Limb (tissue), 2 donors: ENCODE data around the gene POLL.
"Not testable (repeated sequence)": the region's sequence is repeated elsewhere in the genome, so short reads cannot be mapped to it uniquely, and the experiment has no call there.

Experiments used
- DNase-seq, 2 donors: peaks; one replicate each; pipeline ENCODE4 v3.0.0-alpha.2; 2016; ENCODE audit errors: extremely low spot score in 2 of 2

POLL gene

GRCh38 chr10:101611096-101611905 lies 23.2 kb upstream of the POLL start:
- DNase-seq = no peak

- no peak for DNase-seq
Observed at GRCh38 chr10:101609481-101609880, 21.4 kb upstream of the POLL start.

- no peak for DNase-seq
Observed at GRCh38 chr10:101607124-101607523, 19.1 kb upstream of the POLL start.

- DNase-seq = peak; percentile 49 to 84
Observed at GRCh38 chr10:101602761-101603398, 14.8 kb upstream of the POLL start.

- no peak for DNase-seq
Observed at GRCh38 chr10:101601541-101601940, 13.5 kb upstream of the POLL start.

GRCh38 chr10:101597091-101597900 lies 9.2 kb upstream of the POLL start:
- DNase-seq = no peak

GRCh38 chr10:101595591-101596433 lies 7.8 kb upstream of the POLL start:
- DNase-seq = no peak

GRCh38 chr10:101593331-101593730 lies 5.3 kb upstream of the POLL start:
- not testable (repeated sequence) for DNase-seq

GRCh38 chr10:101588879-101589278 lies 822 bp upstream of the POLL start:
- no peak for DNase-seq

- DNase-seq = no peak
Observed at GRCh38 chr10:101585841-101586240, 2.2 kb downstream of the POLL start.

- DNase-seq = no peak
Observed at GRCh38 chr10:101580486-101581399, 7.3 kb downstream of the POLL start.

GRCh38 chr10:101579516-101579870 lies 8.6 kb downstream of the POLL start:
- DNase-seq = no peak

GRCh38 chr10:101578803-101579515 lies 9.1 kb downstream of the POLL start:
- DNase-seq = no peak

- DNase-seq = no peak
Observed at GRCh38 chr10:101578192-101578591, 9.9 kb downstream of the POLL start.

GRCh38 chr10:101577121-101577871 lies 10.8 kb downstream of the POLL start:
- DNase-seq = no peak

- DNase-seq = no peak
Observed at GRCh38 chr10:101576211-101576863, 11.7 kb downstream of the POLL start.

- no peak for DNase-seq
Observed at GRCh38 chr10:101575580-101576210, 12.4 kb downstream of the POLL start.

GRCh38 chr10:101575091-101575490 lies 13.0 kb downstream of the POLL start:
- no peak for DNase-seq
